GM23338 (cell line): ENCODE measurements around the gene HTT-AS. TPM values are rescaled to one million over a fixed set of nuclear protein-coding genes. Genes with fewer than 3 reads are reported as not detected.

ENCODE experiments used
- ATAC-seq: fragments of 200-7000 bp; cut with Tn5 transposase; 3 replicates; pipeline ENCODE4 v1.9.1; 2020
- DNase-seq: peaks from one replicate; pipeline ENCODE4 v3.0.0-alpha.2; 2015; ENCODE audit warnings: low spot score
- H2AFZ ChIP-seq: fragments of 200-600 bp; sonication (generic); 2 replicates; pipeline ENCODE4 v1.8.0; 2016; ENCODE audit warnings: antibody characterized with exemption, mild to moderate bottlenecking, moderate library complexity
- H3F3A ChIP-seq: fragments of 200-600 bp; sonication (generic); replicated peaks from 2 replicates; pipeline ENCODE4 v1.8.0; 2017; ENCODE audit warnings: antibody characterized with exemption, mixed run types, low read depth
- H3K27ac ChIP-seq: fragments of 200-600 bp; sonication (generic); 2 replicates; pipeline ENCODE4 v1.6.1; 2016; ENCODE audit warnings: low read depth
- H3K27me3 ChIP-seq: fragments of 200-600 bp; sonication (generic); 2 replicates; pipeline ENCODE4 v1.8.0; 2016; ENCODE audit warnings: mild to moderate bottlenecking, mixed run types, moderate library complexity; ENCODE audit not compliant: insufficient read depth
- H3K36me3 ChIP-seq: fragments of 200-600 bp; sonication (generic); 2 replicates; pipeline ENCODE4 v1.8.0; 2016; ENCODE audit warnings: mild to moderate bottlenecking; ENCODE audit not compliant: insufficient read depth
- H3K4me1 ChIP-seq: fragments of 200-600 bp; sonication (generic); 2 replicates; pipeline ENCODE4 v1.8.0; 2016; ENCODE audit warnings: mild to moderate bottlenecking, moderate library complexity; ENCODE audit not compliant: insufficient read depth
- H3K4me2 ChIP-seq: fragments of 200-600 bp; sonication (generic); 2 replicates; pipeline ENCODE4 v1.7.1; 2017; ENCODE audit warnings: mixed run types
- H3K4me3 ChIP-seq: fragments of 200-600 bp; sonication (generic); 2 replicates; pipeline ENCODE4 v1.6.1; 2016; ENCODE audit warnings: mixed run types
- H3K79me2 ChIP-seq: fragments of 200-600 bp; sonication (generic); replicated peaks from 2 replicates; pipeline ENCODE4 v1.8.0; 2017; ENCODE audit warnings: mild to moderate bottlenecking; ENCODE audit not compliant: insufficient read depth
- H3K9me2 ChIP-seq: fragments of 200-600 bp; sonication (generic); 2 replicates; pipeline ENCODE4 v1.8.0; 2017; ENCODE audit not compliant: insufficient read depth
- H4K20me1 ChIP-seq: fragments of 200-600 bp; sonication (generic); replicated peaks from 2 replicates; pipeline ENCODE4 v1.8.0; 2017; ENCODE audit warnings: mild to moderate bottlenecking; ENCODE audit not compliant: insufficient read depth
- H3K27ac Mint-ChIP-seq: 2 replicates; pipeline ENCODE4 v1.8.0; 2020; ENCODE audit warnings: inconsistent platforms, mild to moderate bottlenecking, moderate library complexity, mixed read lengths
- H3K27me3 Mint-ChIP-seq: 3 replicates; pipeline ENCODE4 v1.8.0; 2022; ENCODE audit warnings: low read depth, mild to moderate bottlenecking, moderate library complexity, mixed read lengths, inconsistent platforms; ENCODE audit not compliant: insufficient read depth, poor library complexity
- H3K36me3 Mint-ChIP-seq: 3 replicates; pipeline ENCODE4 v1.8.0; 2021; ENCODE audit warnings: low read depth, mild to moderate bottlenecking, inconsistent platforms, moderate library complexity, mixed read lengths
- H3K4me1 Mint-ChIP-seq: 3 replicates; pipeline ENCODE4 v1.8.0; 2020; ENCODE audit warnings: mild to moderate bottlenecking, inconsistent platforms, mixed read lengths
- H3K4me3 Mint-ChIP-seq: 3 replicates; pipeline ENCODE4 v1.8.0; 2021; ENCODE audit warnings: moderate library complexity, mild to moderate bottlenecking, inconsistent platforms, mixed read lengths
- H3K9me3 Mint-ChIP-seq: 3 replicates; pipeline ENCODE4 v1.8.0; 2020; ENCODE audit warnings: moderate library complexity, mild to moderate bottlenecking, inconsistent platforms, mixed read lengths
- CREB1 ChIP-seq: fragments of 250-450 bp; sonication (Bioruptor Pico); IDR thresholded peaks from 2 replicates; pipeline ENCODE4 v1.5.0; 2020; ENCODE audit warnings: low read depth, mild to moderate bottlenecking, moderate library complexity
- CTCF ChIP-seq, 2 experiments: fragments of 200-600 bp in 1 of 2; sonication (generic) in 1 of 2; conservative IDR thresholded peaks; 2 replicates each; pipeline versions ENCODE4 v1.5.1 to v1.6.1; 2016 to 2017; ENCODE audit warnings: antibody characterized with exemption in 2 of 2, low read depth in 2 of 2, mild to moderate bottlenecking in 2 of 2, moderate library complexity in 1 of 2
- EZH2phosphoT487 ChIP-seq: fragments of 200-600 bp; sonication (generic); IDR thresholded peaks from one replicate; pipeline ENCODE4 v1.8.1; 2018; ENCODE audit warnings: antibody characterized with exemption; ENCODE audit not compliant: unreplicated experiment
- JUNB ChIP-seq: IDR thresholded peaks from one replicate; pipeline ENCODE4 v1.6.1; 2016; ENCODE audit warnings: antibody characterized with exemption; ENCODE audit not compliant: unreplicated experiment
- NANOG ChIP-seq: IDR thresholded peaks from 2 replicates; pipeline ENCODE4 v1.6.1; 2016; ENCODE audit warnings: antibody characterized with exemption, borderline replicate concordance
- POLR2AphosphoS5 ChIP-seq: IDR thresholded peaks from 2 replicates; pipeline ENCODE4 v1.6.1; 2016; ENCODE audit warnings: antibody characterized with exemption, low read depth
- STAT1 ChIP-seq: IDR thresholded peaks from one replicate; pipeline ENCODE4 v1.6.1; 2016; ENCODE audit warnings: antibody characterized with exemption; ENCODE audit not compliant: unreplicated experiment
- ZNF114 ChIP-seq: fragments of 250-450 bp; sonication (Bioruptor Pico); IDR thresholded peaks from 2 replicates; pipeline ENCODE4 v1.5.0; 2020; ENCODE audit warnings: mild to moderate bottlenecking, moderate library complexity
- ZNF331 ChIP-seq: fragments of 250-450 bp; sonication (Bioruptor Pico); IDR thresholded peaks from 2 replicates; pipeline ENCODE4 v1.5.0; 2020; ENCODE audit warnings: low read depth, mild to moderate bottlenecking, moderate library complexity
- polyA plus RNA-seq: library from polyadenylated mRNA; unstranded; fragments of >200 nt; fragmentation: Nextera tagmentation; extraction: Ambion mirVana; gene quantifications from 2 replicates; pipeline ENCODE4 v1.2.1, GENCODE V29; 2016
- total RNA-seq: library from RNA; depleted of rRNA; stranded (reverse); fragments of >200 nt; shearing (Covaris generic); gene quantifications from 2 replicates; pipeline ENCODE4 v1.2.3, GENCODE V29; 2014
- TF ChIP-seq, protein P1 (sequence below): fragments of 250-450 bp; sonication (Bioruptor Pico); IDR thresholded peaks from 2 replicates; pipeline ENCODE4 v1.5.0; 2020; ENCODE audit warnings: mild to moderate bottlenecking, moderate library complexity
- TF ChIP-seq, protein P2 (sequence below): IDR thresholded peaks from 2 replicates; pipeline ENCODE4 v1.6.1; 2016; ENCODE audit warnings: antibody characterized with exemption

The HTT-AS gene
- total and polyA plus RNA-seq, 2 experiments from 2014 or later: not detected

- Mint-ChIP-seq H3K9me3 (peaks cover 5% of the 10 kb centered on the region; the same call in 1 of the 3 replicates), H3K36me3 (peaks cover 96% of the 10 kb centered on the region), H3K27me3 (peaks cover 3% of the 10 kb centered on the region), H3K4me3 (no peak overlapping the region), H3K27ac (no peak overlapping the region), H3K4me1 (peaks cover 5% of the 10 kb centered on the region; the same call in 2 of the 3 replicates)
- Histone ChIP-seq H3K9me2 (no peaks in the 10 kb centered on the region), H4K20me1 (peaks cover 9% of the 10 kb centered on the region; the same call in 1 of the 2 replicates), H2AFZ (no peak overlapping the region), H3K4me2 (no peak overlapping the region), H3K79me2 (peaks cover 46% of the 10 kb centered on the region), H3K4me1 (no peaks in the 10 kb centered on the region), H3K4me3 (no peak overlapping the region), H3K36me3 (peaks cover 50% of the 10 kb centered on the region), H3K27me3 (no peaks in the 10 kb centered on the region), H3F3A (no peaks in the 10 kb centered on the region; the same call in 1 of the 2 replicates), H3K27ac (no peak overlapping the region)
- DNase-seq (no peak), ATAC-seq (no peak)
- TF ChIP-seq ZNF114 (CRISPR knock-in tag) (no peak), EZH2phosphoT487 (no peak), POLR2AphosphoS5 (no peak), CREB1 (CRISPR knock-in tag) (no peak), JUNB (no peak), ZNF331 (no peak), NANOG (no peak), CTCF (conservative IDR thresholded peaks at IDR 0.05; ENCODE audit: low read depth in 2 of 2) (no peak), STAT1 (no peak)
- TF ChIP-seq, protein P1, sequence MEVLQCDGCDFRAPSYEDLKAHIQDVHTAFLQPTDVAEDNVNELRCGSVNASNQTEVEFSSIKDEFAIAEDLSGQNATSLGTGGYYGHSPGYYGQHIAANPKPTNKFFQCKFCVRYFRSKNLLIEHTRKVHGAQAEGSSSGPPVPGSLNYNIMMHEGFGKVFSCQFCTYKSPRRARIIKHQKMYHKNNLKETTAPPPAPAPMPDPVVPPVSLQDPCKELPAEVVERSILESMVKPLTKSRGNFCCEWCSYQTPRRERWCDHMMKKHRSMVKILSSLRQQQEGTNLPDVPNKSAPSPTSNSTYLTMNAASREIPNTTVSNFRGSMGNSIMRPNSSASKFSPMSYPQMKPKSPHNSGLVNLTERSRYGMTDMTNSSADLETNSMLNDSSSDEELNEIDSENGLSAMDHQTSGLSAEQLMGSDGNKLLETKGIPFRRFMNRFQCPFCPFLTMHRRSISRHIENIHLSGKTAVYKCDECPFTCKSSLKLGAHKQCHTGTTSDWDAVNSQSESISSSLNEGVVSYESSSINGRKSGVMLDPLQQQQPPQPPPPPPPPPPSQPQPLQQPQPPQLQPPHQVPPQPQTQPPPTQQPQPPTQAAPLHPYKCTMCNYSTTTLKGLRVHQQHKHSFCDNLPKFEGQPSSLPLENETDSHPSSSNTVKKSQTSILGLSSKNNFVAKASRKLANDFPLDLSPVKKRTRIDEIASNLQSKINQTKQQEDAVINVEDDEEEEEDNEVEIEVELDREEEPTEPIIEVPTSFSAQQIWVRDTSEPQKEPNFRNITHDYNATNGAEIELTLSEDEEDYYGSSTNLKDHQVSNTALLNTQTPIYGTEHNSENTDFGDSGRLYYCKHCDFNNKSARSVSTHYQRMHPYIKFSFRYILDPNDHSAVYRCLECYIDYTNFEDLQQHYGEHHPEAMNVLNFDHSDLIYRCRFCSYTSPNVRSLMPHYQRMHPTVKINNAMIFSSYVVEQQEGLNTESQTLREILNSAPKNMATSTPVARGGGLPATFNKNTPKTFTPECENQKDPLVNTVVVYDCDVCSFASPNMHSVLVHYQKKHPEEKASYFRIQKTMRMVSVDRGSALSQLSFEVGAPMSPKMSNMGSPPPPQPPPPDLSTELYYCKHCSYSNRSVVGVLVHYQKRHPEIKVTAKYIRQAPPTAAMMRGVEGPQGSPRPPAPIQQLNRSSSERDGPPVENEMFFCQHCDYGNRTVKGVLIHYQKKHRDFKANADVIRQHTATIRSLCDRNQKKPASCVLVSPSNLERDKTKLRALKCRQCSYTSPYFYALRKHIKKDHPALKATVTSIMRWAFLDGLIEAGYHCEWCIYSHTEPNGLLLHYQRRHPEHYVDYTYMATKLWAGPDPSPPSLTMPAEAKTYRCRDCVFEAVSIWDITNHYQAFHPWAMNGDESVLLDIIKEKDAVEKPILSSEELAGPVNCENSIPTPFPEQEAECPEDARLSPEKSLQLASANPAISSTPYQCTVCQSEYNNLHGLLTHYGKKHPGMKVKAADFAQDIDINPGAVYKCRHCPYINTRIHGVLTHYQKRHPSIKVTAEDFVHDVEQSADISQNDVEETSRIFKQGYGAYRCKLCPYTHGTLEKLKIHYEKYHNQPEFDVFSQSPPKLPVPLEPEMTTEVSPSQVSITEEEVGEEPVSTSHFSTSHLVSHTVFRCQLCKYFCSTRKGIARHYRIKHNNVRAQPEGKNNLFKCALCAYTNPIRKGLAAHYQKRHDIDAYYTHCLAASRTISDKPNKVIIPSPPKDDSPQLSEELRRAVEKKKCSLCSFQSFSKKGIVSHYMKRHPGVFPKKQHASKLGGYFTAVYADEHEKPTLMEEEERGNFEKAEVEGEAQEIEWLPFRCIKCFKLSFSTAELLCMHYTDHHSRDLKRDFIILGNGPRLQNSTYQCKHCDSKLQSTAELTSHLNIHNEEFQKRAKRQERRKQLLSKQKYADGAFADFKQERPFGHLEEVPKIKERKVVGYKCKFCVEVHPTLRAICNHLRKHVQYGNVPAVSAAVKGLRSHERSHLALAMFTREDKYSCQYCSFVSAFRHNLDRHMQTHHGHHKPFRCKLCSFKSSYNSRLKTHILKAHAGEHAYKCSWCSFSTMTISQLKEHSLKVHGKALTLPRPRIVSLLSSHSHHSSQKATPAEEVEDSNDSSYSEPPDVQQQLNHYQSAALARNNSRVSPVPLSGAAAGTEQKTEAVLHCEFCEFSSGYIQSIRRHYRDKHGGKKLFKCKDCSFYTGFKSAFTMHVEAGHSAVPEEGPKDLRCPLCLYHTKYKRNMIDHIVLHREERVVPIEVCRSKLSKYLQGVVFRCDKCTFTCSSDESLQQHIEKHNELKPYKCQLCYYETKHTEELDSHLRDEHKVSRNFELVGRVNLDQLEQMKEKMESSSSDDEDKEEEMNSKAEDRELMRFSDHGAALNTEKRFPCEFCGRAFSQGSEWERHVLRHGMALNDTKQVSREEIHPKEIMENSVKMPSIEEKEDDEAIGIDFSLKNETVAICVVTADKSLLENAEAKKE (CRISPR knock-in tag): no peak
- TF ChIP-seq, protein P2, sequence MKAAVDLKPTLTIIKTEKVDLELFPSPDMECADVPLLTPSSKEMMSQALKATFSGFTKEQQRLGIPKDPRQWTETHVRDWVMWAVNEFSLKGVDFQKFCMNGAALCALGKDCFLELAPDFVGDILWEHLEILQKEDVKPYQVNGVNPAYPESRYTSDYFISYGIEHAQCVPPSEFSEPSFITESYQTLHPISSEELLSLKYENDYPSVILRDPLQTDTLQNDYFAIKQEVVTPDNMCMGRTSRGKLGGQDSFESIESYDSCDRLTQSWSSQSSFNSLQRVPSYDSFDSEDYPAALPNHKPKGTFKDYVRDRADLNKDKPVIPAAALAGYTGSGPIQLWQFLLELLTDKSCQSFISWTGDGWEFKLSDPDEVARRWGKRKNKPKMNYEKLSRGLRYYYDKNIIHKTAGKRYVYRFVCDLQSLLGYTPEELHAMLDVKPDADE: no peak
Observed at GRCh38 chr4:3112201-3112600, 37.9 kb upstream of the HTT-AS start.
